GM20000 (cell line): Measurements from ENCODE around the gene AFF3.

Experiments
- DNase-seq: peaks from one replicate; pipeline ENCODE4 v3.0.0; 2012; ENCODE audit warnings: low spot score
- TF ChIP-seq, protein P1 (sequence below): IDR thresholded peaks from 2 replicates; pipeline ENCODE4 v1.5.1; 2012; ENCODE audit warnings: mild to moderate bottlenecking, control low read depth; ENCODE audit errors: extremely low read depth, missing control alignments

AFF3 gene

DNA sequence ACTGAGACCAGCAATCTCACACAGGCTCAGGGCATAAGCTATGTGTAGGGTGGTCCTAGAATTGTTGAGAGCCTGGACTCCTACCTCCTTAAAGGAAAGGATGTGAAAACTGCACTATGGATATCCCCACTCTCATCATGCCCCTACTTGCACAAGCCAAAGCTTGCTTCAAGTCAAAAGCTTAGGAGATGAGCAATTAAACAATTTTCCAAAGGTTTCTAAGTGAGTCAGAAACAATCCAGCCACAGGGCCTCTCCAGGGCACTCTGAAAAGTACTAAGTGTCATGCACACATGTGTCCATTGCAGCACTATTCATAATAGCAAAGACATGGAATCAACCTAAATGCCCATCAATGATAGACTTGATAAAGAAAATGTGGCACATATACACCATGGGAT lies 215.4 kb downstream of the AFF3 start:
- TF ChIP-seq, protein P1, sequence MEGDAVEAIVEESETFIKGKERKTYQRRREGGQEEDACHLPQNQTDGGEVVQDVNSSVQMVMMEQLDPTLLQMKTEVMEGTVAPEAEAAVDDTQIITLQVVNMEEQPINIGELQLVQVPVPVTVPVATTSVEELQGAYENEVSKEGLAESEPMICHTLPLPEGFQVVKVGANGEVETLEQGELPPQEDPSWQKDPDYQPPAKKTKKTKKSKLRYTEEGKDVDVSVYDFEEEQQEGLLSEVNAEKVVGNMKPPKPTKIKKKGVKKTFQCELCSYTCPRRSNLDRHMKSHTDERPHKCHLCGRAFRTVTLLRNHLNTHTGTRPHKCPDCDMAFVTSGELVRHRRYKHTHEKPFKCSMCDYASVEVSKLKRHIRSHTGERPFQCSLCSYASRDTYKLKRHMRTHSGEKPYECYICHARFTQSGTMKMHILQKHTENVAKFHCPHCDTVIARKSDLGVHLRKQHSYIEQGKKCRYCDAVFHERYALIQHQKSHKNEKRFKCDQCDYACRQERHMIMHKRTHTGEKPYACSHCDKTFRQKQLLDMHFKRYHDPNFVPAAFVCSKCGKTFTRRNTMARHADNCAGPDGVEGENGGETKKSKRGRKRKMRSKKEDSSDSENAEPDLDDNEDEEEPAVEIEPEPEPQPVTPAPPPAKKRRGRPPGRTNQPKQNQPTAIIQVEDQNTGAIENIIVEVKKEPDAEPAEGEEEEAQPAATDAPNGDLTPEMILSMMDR = no peak
- DNase-seq = no peak

DNA sequence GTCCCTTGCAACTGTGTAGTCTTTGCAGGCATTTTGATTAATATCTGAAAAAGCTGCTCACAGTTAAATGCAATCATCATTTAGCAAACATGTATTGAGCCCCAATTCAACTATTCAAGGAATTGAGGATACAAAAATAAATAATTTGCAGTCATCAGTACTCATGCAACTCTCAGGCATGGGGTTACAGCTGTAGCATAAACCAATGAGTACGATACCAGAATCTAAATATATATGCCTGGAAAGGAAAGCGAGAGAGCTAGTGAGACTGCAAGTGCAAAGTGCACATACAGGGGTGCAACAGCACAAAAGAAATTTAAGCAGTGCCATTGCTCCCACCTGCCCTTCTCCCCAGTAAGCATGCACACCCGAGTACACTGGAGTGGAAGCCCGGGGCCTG lies 216.4 kb downstream of the AFF3 start:
- TF ChIP-seq, protein P1 = no peak

DNA sequence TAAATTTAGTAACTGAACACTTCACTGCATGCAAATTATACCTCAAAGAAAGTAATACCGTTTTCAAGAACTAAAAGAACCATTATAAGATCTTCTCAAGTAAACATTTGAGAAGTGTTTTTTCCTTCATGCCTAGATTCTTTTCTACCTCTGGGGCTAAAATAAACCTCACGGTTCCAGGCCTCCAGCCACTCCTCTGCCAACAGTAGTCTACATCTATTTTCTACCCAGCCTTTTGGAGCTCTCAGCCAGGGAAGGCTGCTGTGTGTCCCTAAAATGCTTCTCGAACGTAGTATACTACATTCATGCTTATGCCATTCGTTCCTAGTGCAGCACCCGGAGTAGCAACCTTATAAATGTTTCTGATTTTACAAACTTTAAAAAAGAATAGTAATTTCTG lies 219.7 kb downstream of the AFF3 start:
- TF ChIP-seq, protein P1 = no peak
- no peak for DNase-seq

More for the DNA sequence above, 216.4 kb downstream of the AFF3 start:
- DNase-seq = no peak

- TF ChIP-seq, protein P1 = no peak
Observed at GRCh38 chr2:99921903-99922302, 220.5 kb downstream of the AFF3 start.

DNA sequence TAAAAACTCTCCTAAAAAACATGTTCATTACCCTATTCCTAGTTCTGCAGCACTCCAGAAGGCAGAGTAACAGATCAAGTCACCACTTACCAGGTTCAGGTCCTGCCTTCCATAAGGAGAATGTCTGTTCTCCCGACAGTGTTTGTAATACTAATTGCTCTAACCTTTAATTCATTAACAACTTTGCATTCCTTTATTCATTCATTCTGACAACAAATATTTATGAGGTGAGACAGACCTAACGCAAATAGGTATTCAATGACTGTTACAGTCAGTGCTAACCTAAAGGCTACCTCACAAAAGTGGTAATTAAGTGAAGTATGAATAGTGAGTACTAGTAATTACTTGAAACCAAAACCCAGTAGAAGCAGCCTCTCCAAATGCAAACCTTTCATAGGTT lies 224.0 kb downstream of the AFF3 start:
- TF ChIP-seq, protein P1 = no peak

More at GRCh38 chr2:99921903-99922302, 220.5 kb downstream of the AFF3 start:
- DNase-seq = no peak

DNA sequence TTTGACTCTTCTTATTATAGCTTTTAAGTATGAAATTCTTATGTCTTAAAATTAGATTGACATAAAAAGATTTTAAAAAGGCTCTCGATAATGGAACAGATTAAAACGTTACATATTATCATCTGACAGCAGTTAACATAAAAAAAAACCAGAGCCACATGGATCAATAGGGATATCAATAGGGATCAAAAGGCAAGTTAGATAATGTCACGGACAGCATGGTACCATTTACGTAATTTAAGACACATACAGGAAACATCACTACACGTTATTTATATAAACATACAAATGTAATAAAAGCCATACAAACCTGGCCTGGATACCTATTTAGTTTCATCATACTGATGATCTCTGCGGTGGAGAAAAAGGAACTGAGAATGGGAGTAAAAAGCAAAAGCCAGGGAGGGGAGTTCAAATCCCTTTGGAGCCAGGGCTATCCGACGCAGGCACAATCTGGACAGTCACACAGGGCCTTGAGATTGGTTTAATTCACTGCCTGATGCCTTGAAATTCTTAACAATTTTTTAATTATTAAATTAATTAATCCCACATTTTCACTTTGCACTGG lies 227.2 kb downstream of the AFF3 start:
- TF ChIP-seq, protein P1 = no peak
- DNase-seq = no peak

More for the DNA sequence above, 224.0 kb downstream of the AFF3 start:
- DNase-seq = no peak

- TF ChIP-seq, protein P1 = no peak
- DNase-seq = no peak
Observed at GRCh38 chr2:99911736-99912135, 230.7 kb downstream of the AFF3 start.
